GM18526 (cell line): ENCODE measurements around the gene TARS1.

Experiments
- POLR2A ChIP-seq: IDR thresholded peaks from 3 replicates; pipeline ENCODE4 v1.6.1; 2011; ENCODE audit not compliant: insufficient read length; ENCODE audit errors: extremely low read depth

The TARS1 gene

GRCh38 chr5:33472805-33473409 lies 32.1 kb downstream of the TARS1 start:
- TF ChIP-seq POLR2A, result no peak

DNA sequence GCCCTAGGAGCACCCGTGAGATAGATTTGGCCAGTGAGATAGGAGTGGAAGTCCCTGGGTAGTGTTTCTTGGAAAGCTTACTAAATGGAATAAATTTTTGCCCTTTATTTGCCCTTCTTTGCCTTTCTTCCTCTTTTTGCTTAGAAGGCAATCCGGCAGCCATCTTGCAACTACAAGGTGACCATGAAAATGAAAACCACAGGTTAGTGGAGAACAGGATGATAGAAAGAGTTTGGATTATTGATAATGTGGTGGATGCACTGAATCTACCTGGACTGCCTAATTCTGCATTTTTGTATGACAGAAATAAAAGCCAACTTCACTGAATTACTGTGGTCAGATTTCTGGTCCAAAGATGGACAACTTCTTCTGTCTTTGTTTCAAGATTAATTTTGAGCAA lies 33.2 kb downstream of the TARS1 start:
- no peak for TF ChIP-seq POLR2A

DNA sequence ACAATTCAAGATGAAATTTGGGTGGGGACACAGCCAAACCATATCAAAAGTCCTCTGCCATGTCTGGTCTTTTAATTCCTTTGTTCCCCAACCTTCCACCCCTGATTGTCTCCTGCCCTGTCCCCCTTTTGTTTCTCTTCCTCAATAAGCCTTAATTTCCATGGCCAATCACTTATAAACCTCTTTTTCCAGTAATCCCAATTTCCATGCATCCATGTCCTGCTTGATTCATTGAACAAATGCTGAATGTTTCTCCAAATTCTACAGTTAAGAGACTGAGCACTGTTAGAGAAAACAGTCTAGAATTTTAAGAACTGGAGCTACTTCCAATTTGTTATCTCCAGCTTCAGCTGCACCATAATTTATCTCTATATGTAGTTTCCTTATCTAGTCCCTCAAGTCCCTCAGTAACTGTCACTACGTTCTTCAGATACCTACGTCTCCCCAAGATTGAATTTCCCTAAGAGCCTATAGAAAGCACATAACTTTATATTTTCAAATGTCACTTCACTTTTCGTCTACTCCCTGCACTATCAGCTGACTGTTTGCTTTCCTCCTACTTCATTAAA lies 34.2 kb downstream of the TARS1 start:
- TF ChIP-seq POLR2A, result no peak

- TF ChIP-seq POLR2A, result no peak
Measured at GRCh38 chr5:33475706-33476105, 34.9 kb downstream of the TARS1 start.

GRCh38 chr5:33476992-33477391 lies 36.2 kb downstream of the TARS1 start:
- TF ChIP-seq POLR2A, result no peak

GRCh38 chr5:33477816-33478215 lies 37.1 kb downstream of the TARS1 start:
- TF ChIP-seq POLR2A, result no peak

DNA sequence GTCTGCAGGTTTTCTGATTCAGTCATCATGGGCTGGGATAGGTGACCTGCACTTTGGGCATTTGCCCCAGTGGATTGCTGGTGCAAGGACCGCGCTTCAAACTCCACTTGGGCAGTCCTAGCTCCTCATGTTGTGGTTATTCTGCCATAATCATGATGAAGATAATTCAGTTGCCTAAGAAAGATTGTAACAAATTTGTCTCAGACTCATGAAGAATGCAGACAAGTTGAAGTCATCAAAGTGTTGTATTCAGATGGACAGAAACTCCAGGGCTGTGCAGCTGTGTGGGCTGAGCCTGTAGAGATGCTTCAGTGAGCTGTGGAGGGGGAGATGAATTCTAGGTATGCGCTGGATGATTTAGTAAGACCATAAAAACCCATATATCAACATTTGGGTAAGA lies 38.5 kb downstream of the TARS1 start:
- TF ChIP-seq POLR2A, result no peak

DNA sequence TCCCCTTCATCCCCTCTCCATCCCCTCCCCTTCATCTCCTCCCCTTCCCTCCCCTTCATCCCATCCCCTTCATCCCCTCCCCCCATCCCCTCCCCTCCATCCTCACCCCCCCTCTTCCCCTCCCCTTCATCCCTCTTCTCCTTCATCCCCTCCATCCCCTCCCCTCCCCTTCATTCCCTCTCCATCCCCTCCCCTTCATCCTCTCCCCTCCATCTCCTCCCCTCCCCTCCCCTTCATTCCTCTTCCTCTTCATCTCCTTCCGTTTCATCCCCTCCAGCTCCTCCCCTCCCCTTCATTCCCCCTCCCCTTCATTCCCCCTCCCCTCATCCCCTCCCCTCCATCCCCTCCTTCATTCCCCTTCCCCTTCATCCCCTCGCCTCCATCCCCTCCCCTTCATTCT lies 40.1 kb downstream of the TARS1 start:
- TF ChIP-seq POLR2A, result no peak

- no peak for TF ChIP-seq POLR2A
Measured at GRCh38 chr5:33482335-33482734, 41.6 kb downstream of the TARS1 start.

DNA sequence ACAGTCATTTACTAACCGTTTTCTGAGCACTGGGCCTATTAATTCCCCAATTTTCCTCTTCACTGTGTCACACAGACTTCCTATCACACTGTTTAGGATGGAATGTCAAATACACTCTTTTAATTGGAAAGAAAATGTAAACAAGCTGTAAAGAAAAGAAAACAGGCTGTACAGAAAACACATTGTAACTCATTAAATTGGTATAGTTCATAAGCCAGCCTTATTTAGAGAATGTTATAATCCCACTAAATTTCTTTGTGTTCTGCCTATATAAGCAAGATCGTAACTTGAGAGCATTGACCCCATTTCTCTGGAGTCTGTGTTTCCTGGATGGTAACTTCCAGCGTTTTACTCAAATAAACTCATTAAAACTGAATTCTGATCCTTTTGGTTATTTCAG lies 46.5 kb downstream of the TARS1 start:
- TF ChIP-seq POLR2A, result no peak

DNA sequence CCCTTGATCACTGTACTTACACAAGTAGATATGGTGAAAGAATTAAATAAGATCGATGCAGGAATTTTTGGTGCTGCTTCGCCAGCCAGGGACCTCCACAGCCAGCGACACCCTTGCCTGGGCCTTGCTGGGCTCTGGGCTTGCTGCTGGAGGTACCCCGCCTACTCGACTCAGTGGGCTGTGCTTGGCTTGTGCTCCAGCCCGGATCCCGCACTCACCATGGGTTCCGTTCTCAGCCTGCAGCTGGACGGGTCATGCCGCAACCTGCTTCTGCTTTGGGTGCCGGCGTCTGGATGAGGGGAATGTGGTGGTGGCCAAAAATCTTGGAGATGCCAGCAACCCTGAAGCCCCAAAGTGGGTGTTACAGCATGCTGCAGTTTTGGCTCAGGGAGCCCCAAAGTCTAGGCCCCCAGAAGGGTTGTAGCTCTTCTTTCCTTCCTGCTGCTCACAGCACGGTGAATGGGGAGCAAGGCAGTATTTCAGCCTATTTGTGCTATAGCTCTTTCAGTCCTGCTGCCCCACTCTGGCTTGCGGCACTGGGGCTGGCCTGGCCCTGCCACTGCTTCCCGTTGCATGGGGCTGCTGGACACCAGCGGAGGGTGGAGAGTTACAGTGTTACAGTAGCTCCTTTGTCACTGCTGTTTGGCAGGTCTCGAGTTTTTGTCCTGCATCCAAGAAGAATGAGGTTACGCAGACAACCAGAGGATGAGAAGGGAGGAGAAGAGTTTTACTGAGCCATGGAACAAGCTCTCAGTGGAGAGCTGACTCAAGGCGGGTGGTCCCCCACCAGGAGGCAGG lies 48.0 kb downstream of the TARS1 start:
- no peak for TF ChIP-seq POLR2A

DNA sequence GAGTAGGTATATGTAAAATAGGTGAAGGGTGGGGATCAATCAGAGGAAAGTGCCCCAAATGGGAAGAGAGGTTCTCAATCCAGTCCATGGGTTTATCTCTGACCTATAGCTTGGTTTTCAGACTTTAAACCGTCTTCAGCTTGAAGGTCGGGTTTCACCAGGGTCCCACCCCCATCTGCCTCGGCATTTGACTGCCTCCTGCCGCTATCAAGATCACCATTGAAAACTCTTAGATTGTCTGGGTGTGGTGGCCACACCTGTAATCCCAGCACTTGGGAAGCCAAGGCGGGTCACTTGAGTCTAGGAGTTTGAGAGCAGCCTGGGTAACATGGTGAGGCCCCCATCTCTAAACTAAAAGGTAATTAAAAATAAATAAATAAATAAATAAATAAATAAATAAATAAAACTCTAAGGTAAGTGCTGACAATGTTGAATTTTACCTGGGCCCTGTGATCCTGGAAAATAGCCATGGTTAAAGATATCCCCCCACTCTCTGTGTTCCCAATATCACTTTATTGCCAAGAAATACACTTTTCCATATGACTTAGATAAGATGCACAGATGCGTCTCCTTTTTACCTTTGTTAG lies 48.8 kb downstream of the TARS1 start:
- no peak for TF ChIP-seq POLR2A

DNA sequence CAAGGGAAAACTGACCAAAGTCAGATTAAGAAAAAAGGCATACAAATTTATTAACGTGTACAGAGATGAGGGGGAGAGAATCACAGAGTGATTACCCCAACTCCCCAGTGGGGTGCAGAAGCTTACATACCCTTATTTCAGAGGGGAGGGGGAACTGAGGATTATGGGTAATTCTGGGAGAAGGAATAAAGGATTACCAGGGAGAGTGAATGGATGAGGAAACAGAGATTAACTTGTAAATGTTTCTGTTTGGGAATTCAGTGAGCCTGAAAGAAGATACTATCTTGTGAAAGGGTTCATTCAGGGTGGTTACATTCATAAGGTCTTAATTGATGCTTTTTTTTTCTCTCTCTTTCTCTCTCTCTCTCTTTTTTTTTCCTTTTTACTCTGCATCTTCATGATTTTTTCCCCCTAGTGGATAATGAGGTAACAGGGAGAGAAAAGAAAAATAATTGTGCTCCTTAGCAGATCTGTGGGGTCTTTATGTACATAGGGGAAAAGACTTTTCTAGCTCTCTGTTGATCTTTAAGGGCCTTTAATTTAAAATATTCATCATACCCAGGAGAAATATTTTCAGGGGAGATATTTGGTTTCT lies 49.4 kb downstream of the TARS1 start:
- no peak for TF ChIP-seq POLR2A

DNA sequence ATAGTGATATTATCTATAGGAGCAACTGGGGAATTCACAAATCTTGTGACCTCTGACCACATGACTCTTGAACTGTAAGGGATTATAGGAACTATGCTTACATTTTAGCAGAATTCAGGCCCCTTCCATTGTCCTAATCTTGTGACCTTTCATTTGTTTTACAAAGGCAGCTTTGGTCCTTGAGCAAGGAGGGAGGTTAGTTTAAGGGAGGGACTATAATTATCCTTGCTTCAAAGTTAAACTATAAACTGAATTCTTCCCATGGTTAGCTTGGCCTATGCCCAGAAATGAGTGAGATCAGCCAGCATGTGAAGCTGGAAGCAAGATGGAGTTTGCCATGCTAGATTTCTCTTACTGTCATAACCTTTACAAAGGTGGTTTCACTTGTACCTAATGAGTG lies 51.2 kb downstream of the TARS1 start:
- TF ChIP-seq POLR2A, result no peak

GRCh38 chr5:33494466-33494865 lies 53.7 kb downstream of the TARS1 start:
- no peak for TF ChIP-seq POLR2A

- no peak for TF ChIP-seq POLR2A
Measured at GRCh38 chr5:33501260-33501659, 60.5 kb downstream of the TARS1 start.
